ENCODE results near the gene GMPR.
A peak's percentile ranks its signal among the peaks of the same experiment; 100 is the strongest.
"Not testable (repeated sequence)": the region's sequence is repeated elsewhere in the genome, so short reads cannot be mapped to it uniquely, and the experiment has no call there.

Gene GMPR

DNA sequence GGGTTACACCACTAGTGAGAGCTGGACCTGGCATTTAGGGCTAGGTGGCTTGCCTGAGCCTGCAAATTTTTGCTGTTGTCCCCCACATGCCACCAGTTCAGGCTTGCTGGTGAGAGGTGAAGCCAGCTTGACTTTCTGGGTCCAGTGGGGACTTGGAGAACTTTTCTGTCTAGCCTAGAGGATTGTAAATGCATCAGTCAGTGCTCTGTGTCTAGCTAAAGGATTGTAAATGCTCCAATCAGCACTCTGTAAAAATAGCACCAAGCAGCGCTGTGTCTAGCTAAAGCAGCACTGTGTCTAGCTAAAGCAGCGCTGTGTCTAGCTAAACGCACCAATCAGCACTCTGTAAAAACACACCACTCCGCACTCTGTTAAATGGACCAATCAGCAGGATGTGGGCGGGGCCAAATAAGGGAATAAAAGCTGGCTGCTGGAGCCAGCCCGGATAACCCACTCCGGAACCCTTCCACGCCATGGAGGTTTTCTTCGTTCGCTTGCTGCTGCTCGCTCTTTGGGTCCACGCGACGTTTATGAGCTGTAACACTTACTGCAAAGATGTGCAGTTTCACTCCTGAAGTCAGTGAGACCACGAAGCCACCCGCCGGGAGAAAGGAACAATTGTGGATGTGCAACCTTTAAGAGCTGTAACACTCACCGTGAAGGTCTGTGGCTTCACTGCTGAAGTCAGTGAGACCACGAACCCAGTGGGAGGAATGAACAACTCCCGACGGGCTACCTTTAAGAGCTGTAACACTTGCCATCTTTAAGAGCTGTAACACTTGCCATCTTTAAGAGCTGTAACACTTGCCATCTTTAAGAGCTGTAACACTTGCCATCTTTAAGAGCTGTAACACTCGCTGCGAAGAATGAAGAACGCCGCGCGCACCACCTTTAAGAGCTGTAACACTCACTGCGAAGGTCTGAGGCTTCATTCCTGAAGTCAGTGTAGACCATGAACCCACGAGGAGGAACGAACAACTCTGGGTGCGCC is 27.3 kb downstream of the GMPR start:
- Histone ChIP-seq H3K36me3 (ENCODE audit: control insufficient read depth, insufficient read depth, low read length) (peaks cover 2% of the 10 kb centered on the region), H3K27ac (ENCODE audit: low read depth, low read length) (peak overlapping the region; percentile 96), H2AK5ac (ENCODE audit: low read length) (peak overlapping the region; percentile 96), H3K18ac (ENCODE audit: low read length) (peak overlapping the region; percentile 95), H2BK120ac (ENCODE audit: low read depth, low read length) (peak overlapping the region; percentile 46), H3K23ac (ENCODE audit: low read length) (no peak overlapping the region), H3K27me3 (ENCODE audit: insufficient read depth, low read length, poor library complexity) (no peaks in the 10 kb centered on the region), H3K9ac (ENCODE audit: low read length) (no peak overlapping the region), H3K4me3 (ENCODE audit: low read length) (no peak overlapping the region), H2BK15ac (replicated peaks; ENCODE audit: low read depth) (peak overlapping the region; percentile 80), H3K79me1 (ENCODE audit: low read length) (no peaks in the 10 kb centered on the region), H3K4me1 (ENCODE audit: control insufficient read depth, low read depth, low read length) (peaks cover 3% of the 10 kb centered on the region), H3K4ac (ENCODE audit: low read depth, low read length) (peak overlapping the region; percentile 88), H3K4me2 (ENCODE audit: low read length) (no peak overlapping the region), H2BK5ac (ENCODE audit: low read length) (peak overlapping the region; percentile 96), H3K56ac (ENCODE audit: low read length) (peak overlapping the region; percentile 61), H4K5ac (ENCODE audit: low read length) (no peak overlapping the region), H4K8ac (ENCODE audit: low read depth, low read length) (no peak overlapping the region), H3K79me2 (ENCODE audit: control insufficient read depth, insufficient read depth, low read length) (no peaks in the 10 kb centered on the region)
- DNase-seq, result no peak
- WGBS (ENCODE audit: extremely low coverage, insufficient coverage, low lambda C conversion rate), result no CpG with 5 or more reads among the region's 31 CpGs

DNA sequence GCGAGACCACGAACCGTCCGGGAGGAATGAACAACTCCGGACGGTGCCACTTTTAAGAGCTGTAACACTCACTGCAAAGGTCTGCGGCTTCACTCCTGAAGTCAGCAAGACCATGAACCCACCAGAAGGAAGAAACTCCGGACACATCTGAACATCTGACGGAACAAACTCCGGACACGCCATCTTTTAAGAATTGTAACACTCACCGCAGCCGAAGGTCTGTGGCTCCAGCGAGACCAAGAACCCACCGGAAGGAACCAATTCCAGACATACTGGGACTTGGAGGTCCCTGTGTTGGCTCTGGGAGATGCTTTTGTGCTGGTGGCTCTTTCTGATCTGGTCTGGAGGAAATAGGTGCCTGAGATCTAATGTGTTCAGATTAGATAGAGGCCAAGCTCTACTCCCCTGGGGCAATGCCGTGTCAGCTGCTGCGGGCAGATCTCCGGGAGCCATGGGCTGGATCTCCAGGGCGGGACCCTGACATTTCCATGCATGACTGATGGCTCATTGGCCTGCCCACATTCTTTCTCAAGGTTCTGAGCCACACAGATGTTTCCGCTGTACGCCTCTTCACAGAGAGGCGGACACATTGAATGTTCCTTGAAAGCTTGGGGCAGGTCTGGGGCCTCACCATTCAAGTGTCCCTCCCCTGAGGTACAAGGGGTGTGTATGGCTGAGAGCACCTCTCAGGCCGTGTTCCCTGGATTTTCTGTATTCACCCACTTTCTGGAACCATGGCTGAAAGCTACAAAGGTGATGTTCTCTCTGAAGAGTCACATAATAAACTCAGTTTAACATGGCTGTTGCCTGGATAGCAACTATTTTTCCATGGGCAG is 29.3 kb downstream of the GMPR start:
- Histone ChIP-seq H3K79me1 (ENCODE audit: low read length) (no peaks in the 10 kb centered on the region), H3K9ac (ENCODE audit: low read length) (no peak overlapping the region), H3K56ac (ENCODE audit: low read length) (no peak overlapping the region), H3K23ac (ENCODE audit: low read length) (no peak overlapping the region), H3K27ac (ENCODE audit: low read depth, low read length) (no peak overlapping the region), H4K8ac (ENCODE audit: low read depth, low read length) (no peak overlapping the region), H4K5ac (ENCODE audit: low read length) (no peak overlapping the region), H3K27me3 (ENCODE audit: insufficient read depth, low read length, poor library complexity) (no peaks in the 10 kb centered on the region), H3K4me2 (ENCODE audit: low read length) (no peak overlapping the region), H3K36me3 (ENCODE audit: control insufficient read depth, insufficient read depth, low read length) (peaks cover 2% of the 10 kb centered on the region), H3K4me3 (ENCODE audit: low read length) (no peak overlapping the region), H3K79me2 (ENCODE audit: control insufficient read depth, insufficient read depth, low read length) (no peaks in the 10 kb centered on the region), H2AK5ac (ENCODE audit: low read length) (peak overlapping the region; percentile 11), H3K4me1 (ENCODE audit: control insufficient read depth, low read depth, low read length) (peaks cover 3% of the 10 kb centered on the region), H2BK5ac (ENCODE audit: low read length) (no peak overlapping the region), H3K18ac (ENCODE audit: low read length) (peak overlapping the region; percentile 3), H3K4ac (ENCODE audit: low read depth, low read length) (peak overlapping the region; percentile 44), H2BK120ac (ENCODE audit: low read depth, low read length) (no peak overlapping the region), H2BK15ac (replicated peaks; ENCODE audit: low read depth) (no peak overlapping the region)
- DNase-seq, result no peak
- no CpG with 5 or more reads among the region's 23 CpGs for WGBS (ENCODE audit: extremely low coverage, insufficient coverage, low lambda C conversion rate)

GRCh38 chr6:16269442-16270070 is 31.2 kb downstream of the GMPR start:
- H4K5ac ChIP-seq (ENCODE audit: low read length); DNase-seq; H2AK5ac ChIP-seq (ENCODE audit: low read length); H3K79me1 ChIP-seq (ENCODE audit: low read length); H2BK5ac ChIP-seq (ENCODE audit: low read length); H3K23ac ChIP-seq (ENCODE audit: low read length); H3K79me2 ChIP-seq (ENCODE audit: control insufficient read depth, insufficient read depth, low read length); H3K27ac ChIP-seq (ENCODE audit: low read depth, low read length); H3K4ac ChIP-seq (ENCODE audit: low read depth, low read length); H3K4me2 ChIP-seq (ENCODE audit: low read length); H3K56ac ChIP-seq (ENCODE audit: low read length); H3K36me3 ChIP-seq (ENCODE audit: control insufficient read depth, insufficient read depth, low read length); H3K9ac ChIP-seq (ENCODE audit: low read length); H3K27me3 ChIP-seq (ENCODE audit: insufficient read depth, low read length, poor library complexity); H2BK15ac ChIP-seq (replicated peaks; ENCODE audit: low read depth); H2BK120ac ChIP-seq (ENCODE audit: low read depth, low read length); H3K18ac ChIP-seq (ENCODE audit: low read length); H3K4me1 ChIP-seq (ENCODE audit: control insufficient read depth, low read depth, low read length); H4K8ac ChIP-seq (ENCODE audit: low read depth, low read length); H3K4me3 ChIP-seq (ENCODE audit: low read length): not testable (repeated sequence)
- no CpG with 5 or more reads among the region's 7 CpGs for WGBS (ENCODE audit: extremely low coverage, insufficient coverage, low lambda C conversion rate)

- no CpG with 5 or more reads among the region's 5 CpGs for WGBS (ENCODE audit: extremely low coverage, insufficient coverage, low lambda C conversion rate)
- Histone ChIP-seq H3K4ac (ENCODE audit: low read depth, low read length) (no peak overlapping the region), H3K4me2 (ENCODE audit: low read length) (no peak overlapping the region)
These were observed 31.9 kb downstream of the GMPR start for GRCh38 chr6:16270178-16270794.

GRCh38 chr6:16271428-16271827 is 33.0 kb downstream of the GMPR start:
- Histone ChIP-seq H2BK120ac (ENCODE audit: low read depth, low read length) (no peak overlapping the region), H3K79me1 (ENCODE audit: low read length) (no peaks in the 10 kb centered on the region), H3K56ac (ENCODE audit: low read length) (no peak overlapping the region), H3K18ac (ENCODE audit: low read length) (no peak overlapping the region), H3K9ac (ENCODE audit: low read length) (no peak overlapping the region), H3K4ac (ENCODE audit: low read depth, low read length) (peak overlapping the region; percentile 43), H3K79me2 (ENCODE audit: control insufficient read depth, insufficient read depth, low read length) (no peaks in the 10 kb centered on the region), H4K5ac (ENCODE audit: low read length) (no peak overlapping the region), H3K23ac (ENCODE audit: low read length) (no peak overlapping the region), H2AK5ac (ENCODE audit: low read length) (no peak overlapping the region), H3K4me3 (ENCODE audit: low read length) (no peak overlapping the region), H3K27ac (ENCODE audit: low read depth, low read length) (no peak overlapping the region), H3K27me3 (ENCODE audit: insufficient read depth, low read length, poor library complexity) (no peaks in the 10 kb centered on the region), H3K4me1 (ENCODE audit: control insufficient read depth, low read depth, low read length) (no peaks in the 10 kb centered on the region), H2BK15ac (replicated peaks; ENCODE audit: low read depth) (no peak overlapping the region), H3K4me2 (ENCODE audit: low read length) (no peak overlapping the region), H2BK5ac (ENCODE audit: low read length) (no peak overlapping the region), H4K8ac (ENCODE audit: low read depth, low read length) (no peak overlapping the region), H3K36me3 (ENCODE audit: control insufficient read depth, insufficient read depth, low read length) (no peaks in the 10 kb centered on the region)
- no peak for DNase-seq
- WGBS (ENCODE audit: extremely low coverage, insufficient coverage, low lambda C conversion rate), result no CpG with 5 or more reads among the region's 5 CpGs

More at GRCh38 chr6:16270178-16270794, 31.9 kb downstream of the GMPR start:
- no peak overlapping the region for H4K5ac ChIP-seq (ENCODE audit: low read length)
- no peaks in the 10 kb centered on the region for H3K4me1 ChIP-seq (ENCODE audit: control insufficient read depth, low read depth, low read length)
- H4K8ac ChIP-seq (ENCODE audit: low read depth, low read length), result no peak overlapping the region
- no peak overlapping the region for H3K4me3 ChIP-seq (ENCODE audit: low read length)
- H3K23ac ChIP-seq (ENCODE audit: low read length), result no peak overlapping the region
- no peak for DNase-seq
- H3K56ac ChIP-seq (ENCODE audit: low read length), result no peak overlapping the region
- no peak overlapping the region for H2BK15ac ChIP-seq (replicated peaks; ENCODE audit: low read depth)
- no peak overlapping the region for H2BK5ac ChIP-seq (ENCODE audit: low read length)
- H2AK5ac ChIP-seq (ENCODE audit: low read length), result no peak overlapping the region
- H3K79me1 ChIP-seq (ENCODE audit: low read length), result no peaks in the 10 kb centered on the region
- H3K9ac ChIP-seq (ENCODE audit: low read length), result no peak overlapping the region
- H3K27ac ChIP-seq (ENCODE audit: low read depth, low read length), result no peak overlapping the region
- H3K27me3 ChIP-seq (ENCODE audit: insufficient read depth, low read length, poor library complexity), result no peaks in the 10 kb centered on the region
- no peak overlapping the region for H2BK120ac ChIP-seq (ENCODE audit: low read depth, low read length)
- no peak overlapping the region for H3K18ac ChIP-seq (ENCODE audit: low read length)
- no peaks in the 10 kb centered on the region for H3K79me2 ChIP-seq (ENCODE audit: control insufficient read depth, insufficient read depth, low read length)
- peaks cover 2% of the 10 kb centered on the region for H3K36me3 ChIP-seq (ENCODE audit: control insufficient read depth, insufficient read depth, low read length)

All from mesendoderm (in vitro differentiated cells).